Measurements from ENCODE around the gene MBD3L1. TPM values are rescaled to one million over a fixed set of nuclear protein-coding genes. Genes with fewer than 3 reads are reported as not detected.

The MBD3L1 gene
- total RNA-seq: not detected in 2 replicates

DNA sequence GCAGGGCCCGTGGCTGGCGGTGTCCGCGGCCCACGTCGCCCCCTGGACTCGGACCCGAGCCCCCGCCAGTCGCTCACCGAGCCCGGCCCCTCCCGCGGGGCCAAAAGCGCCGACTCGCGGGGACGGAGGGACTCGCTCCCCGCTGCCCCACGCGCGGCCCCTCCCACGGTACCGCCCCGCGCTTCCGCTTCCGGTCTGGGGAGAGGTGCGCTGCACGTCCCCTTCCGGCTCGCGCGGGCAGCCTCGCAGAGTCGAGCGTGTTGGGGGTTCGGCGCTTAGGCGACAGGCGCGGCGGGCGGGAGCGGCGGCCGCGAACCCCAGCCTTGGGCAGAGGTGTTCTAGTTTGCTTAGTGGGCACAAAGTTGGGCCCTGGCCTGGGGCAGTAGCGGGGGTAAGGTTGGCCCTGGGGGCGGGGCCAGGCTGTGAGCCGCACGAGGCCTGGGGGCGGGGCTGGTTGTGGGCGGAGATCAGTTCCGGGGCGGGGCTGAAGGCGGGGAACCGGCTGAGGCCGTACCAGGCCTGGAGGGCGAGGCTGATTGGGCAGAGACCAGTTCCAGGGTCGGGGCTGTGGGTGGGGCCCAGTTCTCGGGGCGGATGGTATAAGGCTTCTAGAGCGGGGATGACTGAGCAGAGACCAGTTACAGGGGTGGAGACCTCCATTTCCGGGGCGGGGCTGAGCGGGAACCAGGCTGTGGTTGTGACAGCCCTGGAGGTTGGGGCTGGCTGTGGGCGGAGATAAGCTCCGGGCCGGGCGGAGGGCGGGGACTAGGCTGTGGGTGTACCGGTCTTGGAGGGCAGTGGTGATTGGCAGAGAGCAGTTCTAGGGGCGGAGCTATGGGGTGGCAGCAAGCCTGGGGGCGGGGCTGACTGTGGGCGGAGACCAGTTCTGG, at the start of gene MBD3L1, which contains the start of gene ZNF558:
Gene MBD3L1, plus strand, starts transcription at position 246 of the 890 bp plus-strand sequence. CDS start 10,302 bp downstream, outside the sequence.
Gene ZNF558, minus strand, starts transcription at position 173 of the 890 bp plus-strand sequence. CDS start 9,645 bp downstream, outside the sequence.

Other genes starting within 250 kb of the MBD3L1 start
- gene ADAMTS10, start 221.7 kb upstream of the MBD3L1 start, total RNA-seq: 4.4 and 11.9 TPM in 2 replicates
- gene NFILZ, start 201.7 kb upstream of the MBD3L1 start, total RNA-seq: not detected in 2 replicates
- gene ACTL9, start 133.6 kb upstream of the MBD3L1 start, total RNA-seq: not detected in 2 replicates
- gene OR2Z1, start 110.7 kb upstream of the MBD3L1 start, total RNA-seq: not detected in 2 replicates
- gene ZNF558, start 73 bp upstream of the MBD3L1 start, total RNA-seq: 25.2 and 38.4 TPM in 2 replicates
- not detected in 2 replicates for gene MUC16, start 178.0 kb downstream of the MBD3L1 start, total RNA-seq